Measurements from ENCODE around the gene SLC9A8. TPM values are rescaled to one million over a fixed set of nuclear protein-coding genes. Genes with fewer than 3 reads are reported as not detected.

Gene SLC9A8
- total RNA-seq, 1 donor from 2014 or later, result 4.1 TPM

DNA sequence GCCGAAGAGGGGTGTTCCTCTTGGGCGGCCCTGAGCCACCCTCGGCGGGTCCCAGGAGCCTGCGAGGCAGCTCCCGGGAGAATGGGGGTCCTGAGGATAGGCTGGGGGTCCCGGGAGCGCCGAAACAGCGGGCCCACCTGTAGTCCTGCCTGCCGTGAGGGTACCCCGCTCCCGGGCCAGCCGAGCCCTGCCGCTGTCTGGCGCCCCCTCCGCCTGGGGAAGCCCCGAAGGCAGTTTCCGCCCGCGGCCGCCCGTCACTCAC, 102.4 kb downstream of the SLC9A8 start:
- no peaks in the 10 kb centered on the region for H3K9me3 ChIP-seq (ENCODE audit: low read depth)
- Mint-ChIP-seq H3K9me3 (no peaks in the 10 kb centered on the region), H3K36me3 (no peaks in the 10 kb centered on the region), H3K4me1 (peaks cover 39% of the 10 kb centered on the region), H3K27me3 (ENCODE audit: insufficient read depth, low read depth) (no peaks in the 10 kb centered on the region), H3K27ac (peak overlapping the region; percentile 66), H3K4me3 (peak overlapping the region; percentile 99)
- peak overlapping the region; percentile 81 for H3K4me3 ChIP-seq
- H3K27me3 ChIP-seq, result no peaks in the 10 kb centered on the region
- no peaks in the 10 kb centered on the region for H3K36me3 ChIP-seq
- peaks cover 17% of the 10 kb centered on the region for H3F3A ChIP-seq (ENCODE audit: low read depth)
- H3K4me2 ChIP-seq, result peak overlapping the region; percentile 94
- peaks cover 52% of the 10 kb centered on the region for H3K79me2 ChIP-seq (ENCODE audit: low read depth)
- no peak for DNase-seq (ENCODE audit: low spot score)
- H4K20me1 ChIP-seq (ENCODE audit: low read depth), result peaks cover 34% of the 10 kb centered on the region
- H3K4me1 ChIP-seq, result peaks cover under 1% of the 10 kb centered on the region
- peak overlapping the region; percentile 99 for H3K27ac ChIP-seq
- H3K9ac ChIP-seq, result peak overlapping the region; percentile 96
- H2AFZ ChIP-seq (replicated peaks), result peak overlapping the region; percentile 100
- TF ChIP-seq EZH2phosphoT487 (IDR thresholded peaks at IDR 0.05) (no peak), EZH2 (IDR thresholded peaks at IDR 0.05) (peak; percentile 59)
- TF ChIP-seq, protein P1, sequence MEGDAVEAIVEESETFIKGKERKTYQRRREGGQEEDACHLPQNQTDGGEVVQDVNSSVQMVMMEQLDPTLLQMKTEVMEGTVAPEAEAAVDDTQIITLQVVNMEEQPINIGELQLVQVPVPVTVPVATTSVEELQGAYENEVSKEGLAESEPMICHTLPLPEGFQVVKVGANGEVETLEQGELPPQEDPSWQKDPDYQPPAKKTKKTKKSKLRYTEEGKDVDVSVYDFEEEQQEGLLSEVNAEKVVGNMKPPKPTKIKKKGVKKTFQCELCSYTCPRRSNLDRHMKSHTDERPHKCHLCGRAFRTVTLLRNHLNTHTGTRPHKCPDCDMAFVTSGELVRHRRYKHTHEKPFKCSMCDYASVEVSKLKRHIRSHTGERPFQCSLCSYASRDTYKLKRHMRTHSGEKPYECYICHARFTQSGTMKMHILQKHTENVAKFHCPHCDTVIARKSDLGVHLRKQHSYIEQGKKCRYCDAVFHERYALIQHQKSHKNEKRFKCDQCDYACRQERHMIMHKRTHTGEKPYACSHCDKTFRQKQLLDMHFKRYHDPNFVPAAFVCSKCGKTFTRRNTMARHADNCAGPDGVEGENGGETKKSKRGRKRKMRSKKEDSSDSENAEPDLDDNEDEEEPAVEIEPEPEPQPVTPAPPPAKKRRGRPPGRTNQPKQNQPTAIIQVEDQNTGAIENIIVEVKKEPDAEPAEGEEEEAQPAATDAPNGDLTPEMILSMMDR (IDR thresholded peaks at IDR 0.05), result peak; percentile 21

DNA sequence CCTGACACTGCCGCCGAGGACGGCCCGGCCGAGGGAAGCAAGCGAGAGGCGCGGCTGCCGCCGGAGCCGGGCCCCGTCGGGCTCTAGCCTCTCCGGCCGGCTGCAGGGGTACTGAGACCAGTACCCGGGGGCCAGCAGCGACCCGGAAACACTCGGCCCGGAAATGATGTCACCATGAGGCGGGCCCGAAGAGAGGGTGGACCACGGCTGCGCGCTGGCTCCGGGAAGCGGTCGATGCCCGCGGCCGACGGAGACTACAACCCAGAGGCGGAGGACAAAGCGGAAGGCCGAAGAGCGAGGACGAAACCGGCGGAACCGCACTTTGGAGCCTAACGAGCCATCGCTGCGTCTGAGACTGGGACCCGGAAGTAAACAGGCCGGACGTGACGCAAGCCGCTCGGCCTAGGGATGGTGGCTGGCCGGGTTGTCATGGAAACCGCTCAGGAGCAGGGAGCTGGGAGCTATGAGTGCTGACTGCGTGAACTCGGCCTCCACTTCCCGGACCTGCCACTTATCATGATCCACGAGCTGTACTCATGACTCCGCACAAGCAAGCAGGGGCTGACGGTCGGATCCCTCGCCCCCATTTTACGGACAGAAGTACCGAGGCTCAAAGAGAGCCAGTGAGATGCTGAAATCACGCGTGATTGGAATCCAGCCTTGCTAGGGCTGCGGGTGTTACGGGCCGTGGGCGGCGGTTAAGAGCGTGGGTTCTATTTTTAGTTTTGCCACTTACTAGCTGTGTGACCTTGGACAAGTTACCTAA, 102.9 kb downstream of the SLC9A8 start, which contains the start of gene SPATA2:
SPATA2 (minus strand) TSS at position 150 of the 766 bp plus-strand sequence. CDS start 7,039 bp downstream, outside the sequence.
- H3K4me3 ChIP-seq, result peak within 1 kb of the TSS; percentile 81
- no peaks in the 10 kb centered on the region for H3K4me1 ChIP-seq
- Mint-ChIP-seq H3K9me3 (no peaks in the 10 kb centered on the region), H3K27me3 (ENCODE audit: insufficient read depth, low read depth) (no peaks in the 10 kb centered on the region), H3K27ac (peak within 1 kb of the TSS; percentile 100), H3K36me3 (no peaks in the 10 kb centered on the region), H3K4me3 (peak within 1 kb of the TSS; percentile 99), H3K4me1 (peaks cover 34% of the 10 kb centered on the region)
- no peaks in the 10 kb centered on the region for H3K36me3 ChIP-seq
- peaks cover 29% of the 10 kb centered on the region for H4K20me1 ChIP-seq (ENCODE audit: low read depth)
- H3F3A ChIP-seq (ENCODE audit: low read depth), result peaks cover 17% of the 10 kb centered on the region
- peak; percentile 98 for DNase-seq (ENCODE audit: low spot score)
- peak within 1 kb of the TSS; percentile 99 for H3K27ac ChIP-seq
- H3K9me3 ChIP-seq (ENCODE audit: low read depth), result no peaks in the 10 kb centered on the region
- peak within 1 kb of the TSS; percentile 94 for H3K4me2 ChIP-seq
- H3K79me2 ChIP-seq (ENCODE audit: low read depth), result peaks cover 47% of the 10 kb centered on the region
- peak within 1 kb of the TSS; percentile 100 for H2AFZ ChIP-seq (replicated peaks)
- H3K27me3 ChIP-seq, result no peaks in the 10 kb centered on the region
- TF ChIP-seq, protein P1 (IDR thresholded peaks at IDR 0.05), result no peak
- TF ChIP-seq EZH2 (IDR thresholded peaks at IDR 0.05), result peak; percentile 33
- peak within 1 kb of the TSS; percentile 96 for H3K9ac ChIP-seq

DNA sequence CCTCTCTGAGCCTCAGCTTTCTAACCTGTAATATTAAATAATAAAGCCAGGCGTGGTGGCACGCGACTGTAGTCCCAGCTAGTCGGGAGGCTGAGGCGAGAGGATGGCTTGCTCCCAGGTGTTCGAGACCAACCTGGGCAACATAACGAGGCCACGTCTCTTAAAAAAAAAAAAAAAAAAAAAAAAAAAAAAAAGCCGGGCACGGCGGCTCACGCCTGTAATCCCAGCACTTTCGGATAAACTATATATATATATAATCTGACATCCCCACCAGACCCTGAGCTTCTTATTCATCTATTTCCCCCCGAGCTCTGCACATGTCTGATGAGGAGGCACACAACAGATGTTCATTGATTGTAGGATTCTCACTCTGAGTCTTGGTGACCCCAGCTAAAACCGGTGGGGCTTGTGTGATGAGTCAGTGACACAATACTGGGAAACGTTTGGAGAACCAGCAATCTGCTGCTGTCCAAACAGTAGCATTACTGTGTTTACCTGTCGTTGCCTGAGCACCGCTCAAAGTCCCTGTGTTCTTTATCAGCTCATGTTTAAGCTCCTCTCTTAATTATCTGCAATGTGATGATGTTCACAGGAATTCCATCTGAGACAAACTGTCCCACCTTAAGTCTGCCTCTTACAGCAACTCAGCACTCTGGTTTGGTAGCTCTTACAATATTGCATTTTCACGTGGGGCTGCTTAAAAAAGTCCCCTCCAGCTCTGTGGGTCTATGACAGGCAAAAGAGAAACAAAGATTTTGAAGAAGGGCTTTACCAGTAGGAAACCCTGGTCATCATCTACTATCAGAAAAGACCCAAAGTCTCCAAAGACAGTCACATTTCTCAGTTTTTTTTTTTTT, 103.7 kb downstream of the SLC9A8 start:
- peaks cover 17% of the 10 kb centered on the region for H3F3A ChIP-seq (ENCODE audit: low read depth)
- Mint-ChIP-seq H3K27ac (peak overlapping the region; percentile 100), H3K9me3 (no peaks in the 10 kb centered on the region), H3K36me3 (no peaks in the 10 kb centered on the region), H3K4me3 (peak overlapping the region; percentile 99), H3K4me1 (peaks cover 28% of the 10 kb centered on the region), H3K27me3 (ENCODE audit: insufficient read depth, low read depth) (no peaks in the 10 kb centered on the region)
- peak overlapping the region; percentile 100 for H2AFZ ChIP-seq (replicated peaks)
- no peaks in the 10 kb centered on the region for H3K4me1 ChIP-seq
- no peaks in the 10 kb centered on the region for H3K27me3 ChIP-seq
- no peaks in the 10 kb centered on the region for H3K9me3 ChIP-seq (ENCODE audit: low read depth)
- H3K27ac ChIP-seq, result no peak overlapping the region
- no peak overlapping the region for H3K9ac ChIP-seq
- H3K79me2 ChIP-seq (ENCODE audit: low read depth), result peaks cover 39% of the 10 kb centered on the region
- H3K36me3 ChIP-seq, result no peaks in the 10 kb centered on the region
- H3K4me3 ChIP-seq, result peak overlapping the region; percentile 81
- DNase-seq (ENCODE audit: low spot score), result no peak
- H4K20me1 ChIP-seq (ENCODE audit: low read depth), result peaks cover 29% of the 10 kb centered on the region
- H3K4me2 ChIP-seq, result peak overlapping the region; percentile 94
- TF ChIP-seq EZH2 (IDR thresholded peaks at IDR 0.05) (no peak), EZH2phosphoT487 (IDR thresholded peaks at IDR 0.05) (no peak)
- TF ChIP-seq, protein P1 (IDR thresholded peaks at IDR 0.05), result no peak
